ENCODE measurements around the gene FDCSP. TPM values are rescaled to one million over a fixed set of nuclear protein-coding genes. Genes with fewer than 3 reads are reported as not detected.

Gene FDCSP
- polyA plus RNA-seq, 1 experiment: not detected

DNA sequence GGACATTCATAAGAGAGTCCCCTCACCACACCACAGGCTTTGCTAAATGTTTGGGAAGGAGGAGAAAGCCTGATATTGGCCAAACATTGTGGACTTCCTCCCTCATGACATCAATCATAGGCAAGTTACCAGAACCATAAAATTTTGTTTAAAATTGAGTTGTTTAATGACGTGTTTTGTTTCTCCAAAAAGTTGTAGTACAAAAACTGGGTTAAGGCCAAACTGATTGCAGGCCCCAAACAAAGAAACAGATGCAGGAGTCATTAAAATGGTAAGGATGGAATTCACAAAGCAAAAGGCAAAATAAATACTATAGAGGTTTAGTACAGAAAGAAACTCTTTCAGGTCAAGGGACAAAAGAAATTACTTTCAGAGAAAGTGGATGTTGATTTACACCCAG, 34.3 kb upstream of the FDCSP start:
- POLR2A ChIA-PET: no interaction called here
- Histone ChIP-seq H3K4me3 (ENCODE audit: low read depth, low read length) (no peak overlapping the region), H3K27me3 (ENCODE audit: control insufficient read depth, insufficient read depth, low read length) (no peaks in the 10 kb centered on the region), H3K36me3 (ENCODE audit: control insufficient read depth, insufficient read depth, low read length) (no peaks in the 10 kb centered on the region)
- CTCF ChIA-PET: no interaction called here
- no peak for DNase-seq (ENCODE audit: low read depth)
- TF ChIP-seq, protein P1, sequence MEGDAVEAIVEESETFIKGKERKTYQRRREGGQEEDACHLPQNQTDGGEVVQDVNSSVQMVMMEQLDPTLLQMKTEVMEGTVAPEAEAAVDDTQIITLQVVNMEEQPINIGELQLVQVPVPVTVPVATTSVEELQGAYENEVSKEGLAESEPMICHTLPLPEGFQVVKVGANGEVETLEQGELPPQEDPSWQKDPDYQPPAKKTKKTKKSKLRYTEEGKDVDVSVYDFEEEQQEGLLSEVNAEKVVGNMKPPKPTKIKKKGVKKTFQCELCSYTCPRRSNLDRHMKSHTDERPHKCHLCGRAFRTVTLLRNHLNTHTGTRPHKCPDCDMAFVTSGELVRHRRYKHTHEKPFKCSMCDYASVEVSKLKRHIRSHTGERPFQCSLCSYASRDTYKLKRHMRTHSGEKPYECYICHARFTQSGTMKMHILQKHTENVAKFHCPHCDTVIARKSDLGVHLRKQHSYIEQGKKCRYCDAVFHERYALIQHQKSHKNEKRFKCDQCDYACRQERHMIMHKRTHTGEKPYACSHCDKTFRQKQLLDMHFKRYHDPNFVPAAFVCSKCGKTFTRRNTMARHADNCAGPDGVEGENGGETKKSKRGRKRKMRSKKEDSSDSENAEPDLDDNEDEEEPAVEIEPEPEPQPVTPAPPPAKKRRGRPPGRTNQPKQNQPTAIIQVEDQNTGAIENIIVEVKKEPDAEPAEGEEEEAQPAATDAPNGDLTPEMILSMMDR (IDR thresholded peaks at IDR 0.05; ENCODE audit: insufficient read depth, low read depth, low read length): no peak

- H3K27me3 ChIP-seq (ENCODE audit: control insufficient read depth, insufficient read depth, low read length): no peaks in the 10 kb centered on the region
- ChIA-PET CTCF (no interaction called here), POLR2A (no interaction called here)
- TF ChIP-seq, protein P1 (IDR thresholded peaks at IDR 0.05; ENCODE audit: insufficient read depth, low read depth, low read length): no peak
- no peak for DNase-seq (ENCODE audit: low read depth)
- H3K36me3 ChIP-seq (ENCODE audit: control insufficient read depth, insufficient read depth, low read length): no peaks in the 10 kb centered on the region
- no peak overlapping the region for H3K4me3 ChIP-seq (ENCODE audit: low read depth, low read length)
Measured at GRCh38 chr4:70192895-70193294, 33.0 kb upstream of the FDCSP start.

GRCh38 chr4:70195425-70195824, 30.5 kb upstream of the FDCSP start, which contains the start of gene ODAM:
Gene ODAM (plus strand): TSS chr4:70195725. CDS start chr4:70196544, 819 bp downstream.
- no peaks in the 10 kb centered on the region for H3K27me3 ChIP-seq (ENCODE audit: control insufficient read depth, insufficient read depth, low read length)
- POLR2A ChIA-PET: no interaction called here
- CTCF ChIA-PET: no interaction called here
- TF ChIP-seq, protein P1 (IDR thresholded peaks at IDR 0.05; ENCODE audit: insufficient read depth, low read depth, low read length): no peak
- DNase-seq (ENCODE audit: low read depth): no peak
- H3K36me3 ChIP-seq (ENCODE audit: control insufficient read depth, insufficient read depth, low read length): no peaks in the 10 kb centered on the region
- H3K4me3 ChIP-seq (ENCODE audit: low read depth, low read length): no peak within 1 kb of the TSS

GRCh38 chr4:70196857-70197256, 29.1 kb upstream of the FDCSP start:
- Histone ChIP-seq H3K4me3 (ENCODE audit: low read depth, low read length) (no peak overlapping the region), H3K27me3 (ENCODE audit: control insufficient read depth, insufficient read depth, low read length) (no peaks in the 10 kb centered on the region), H3K36me3 (ENCODE audit: control insufficient read depth, insufficient read depth, low read length) (no peaks in the 10 kb centered on the region)
- DNase-seq (ENCODE audit: low read depth): no peak
- TF ChIP-seq, protein P1 (IDR thresholded peaks at IDR 0.05; ENCODE audit: insufficient read depth, low read depth, low read length): no peak
- ChIA-PET POLR2A (no interaction called here), CTCF (no interaction called here)

GRCh38 chr4:70197842-70198241, 28.1 kb upstream of the FDCSP start:
- DNase-seq (ENCODE audit: low read depth): no peak

More at GRCh38 chr4:70197842-70198241, 28.1 kb upstream of the FDCSP start:
- Histone ChIP-seq H3K36me3 (ENCODE audit: control insufficient read depth, insufficient read depth, low read length) (no peaks in the 10 kb centered on the region), H3K27me3 (ENCODE audit: control insufficient read depth, insufficient read depth, low read length) (no peaks in the 10 kb centered on the region), H3K4me3 (ENCODE audit: low read depth, low read length) (no peak overlapping the region)
- CTCF ChIA-PET: interaction anchor here (1.1 kb wide), 1 partner anchor 13 kb away, joined by 3 read pairs; no protein-coding TSS in a partner anchor
- POLR2A ChIA-PET: no interaction called here
- TF ChIP-seq, protein P1 (IDR thresholded peaks at IDR 0.05; ENCODE audit: insufficient read depth, low read depth, low read length): no peak

Measured in BJ (cell line).